Stimulated activated CD4-positive, alpha-beta T cell treated with anti-CD3 and anti-CD28 coated beads, Interleukin-2, amount 100 ng/mL, for 48 hours (primary cell): Measurements from ENCODE around the gene AP1G2.

Experiments
- DNase-seq, 2 donors: peaks; one replicate each; pipeline ENCODE4 v3.0.0-alpha.2; 2020

Gene AP1G2

DNA sequence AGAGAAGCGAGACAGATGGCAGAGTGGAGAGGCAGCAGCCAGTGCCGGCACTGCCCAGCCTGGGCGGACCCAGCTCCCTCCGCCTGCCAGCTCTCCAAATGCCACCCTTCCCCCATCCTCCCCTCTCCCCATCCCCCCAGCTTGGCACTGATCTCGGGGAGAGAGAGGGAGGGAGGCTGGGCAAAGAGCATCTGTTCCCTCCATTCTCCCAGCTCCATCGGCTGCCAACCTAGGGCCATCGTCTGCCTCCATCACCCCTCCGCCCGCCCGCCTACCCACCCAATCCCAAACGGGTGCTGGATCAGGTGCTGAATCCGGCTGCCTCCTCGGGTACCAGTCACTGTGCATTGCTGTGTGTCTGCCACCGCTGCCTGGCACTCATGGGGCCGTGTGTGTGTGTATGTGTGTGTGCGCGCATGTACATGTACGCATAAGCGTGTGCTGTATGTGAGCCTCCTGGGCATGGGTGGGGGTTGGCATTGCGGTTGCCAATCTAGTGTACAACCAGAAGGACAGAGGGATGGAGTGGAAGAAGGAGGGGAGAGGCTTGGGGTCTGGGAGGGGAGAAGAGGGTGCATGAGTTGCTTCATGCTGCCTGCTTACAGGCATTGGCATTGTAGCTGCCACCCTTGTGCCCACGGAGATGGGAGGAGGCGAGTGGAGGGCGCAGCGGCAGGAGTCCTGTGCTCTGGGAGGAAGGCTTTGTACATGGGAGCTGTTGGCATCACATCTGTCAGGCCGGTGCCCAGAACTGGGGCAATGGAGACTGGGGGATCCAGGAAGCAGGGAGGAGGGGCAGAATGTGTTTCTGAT is 54.4 kb downstream of the AP1G2 start:
- DNase-seq = no peak

DNA sequence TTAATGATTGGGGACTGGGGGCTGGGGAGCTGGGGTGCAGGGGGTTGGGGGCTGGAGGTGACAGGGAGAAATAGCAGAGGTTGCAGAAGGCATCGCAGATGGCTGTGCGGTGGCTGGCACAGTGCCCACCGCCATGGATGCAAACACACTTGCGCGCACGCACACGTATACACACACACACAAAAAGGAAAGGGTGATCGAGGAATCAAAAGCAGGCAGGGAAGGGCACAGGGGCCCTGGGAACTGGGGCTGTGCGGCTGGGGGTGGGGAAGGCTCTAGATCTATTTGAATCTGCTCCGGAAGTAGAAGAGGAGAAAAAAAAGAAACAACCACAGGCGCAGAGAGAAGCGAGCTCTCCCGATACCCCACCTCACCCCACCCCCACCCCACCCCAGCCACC is 55.4 kb downstream of the AP1G2 start:
- peak in 1 of 2 donors; percentile 8 for DNase-seq
